C4-2B (cell line): Measurements from ENCODE around the gene AP1S1.

Experiments used
- CTCF ChIP-seq: fragments of 450-650 bp; conservative IDR thresholded peaks from 2 replicates; pipeline ENCODE4 v1.5.1; 2017; ENCODE audit warnings: mild to moderate bottlenecking
- ZFX ChIP-seq: fragments of 450-650 bp; IDR thresholded peaks from 2 replicates; pipeline ENCODE4 v1.6.1; 2017

- TF ChIP-seq CTCF (no peak), ZFX (no peak)
These were observed 21.4 kb downstream of the AP1S1 start for GRCh38 chr7:101175664-101176063.
